Measurements from ENCODE around the gene EXOC1.
"Not testable (repeated sequence)": the region's sequence is repeated elsewhere in the genome, so short reads cannot be mapped to it uniquely, and the experiment has no call there.

Gene EXOC1

GRCh38 chr4:55827582-55827981, 25.9 kb upstream of the EXOC1 start:
- Histone ChIP-seq H3K4me1 (ENCODE audit: control insufficient read depth, insufficient read depth, low read length) (no peaks in the 10 kb centered on the region), H3K27me3 (ENCODE audit: control insufficient read depth, insufficient read depth, low read length) (no peaks in the 10 kb centered on the region), H3K4me3 (ENCODE audit: low read length) (no peak overlapping the region), H3K9me3 (ENCODE audit: control insufficient read depth, insufficient read depth, low read length) (no peaks in the 10 kb centered on the region), H3K36me3 (ENCODE audit: control insufficient read depth, insufficient read depth, low read length) (no peaks in the 10 kb centered on the region), H3K27ac (ENCODE audit: low read length) (no peak overlapping the region)
- DNase-seq (ENCODE audit: low read depth, low spot score), result no peak
- WGBS (ENCODE audit: insufficient coverage, insufficient read length), result no CpG with 5 or more reads among the region's 2 CpGs

- Histone ChIP-seq H3K4me3 (ENCODE audit: low read length) (no peak overlapping the region), H3K4me1 (ENCODE audit: control insufficient read depth, insufficient read depth, low read length) (no peaks in the 10 kb centered on the region), H3K27ac (ENCODE audit: low read length) (no peak overlapping the region), H3K9me3 (ENCODE audit: control insufficient read depth, insufficient read depth, low read length) (no peaks in the 10 kb centered on the region), H3K36me3 (ENCODE audit: control insufficient read depth, insufficient read depth, low read length) (no peaks in the 10 kb centered on the region), H3K27me3 (ENCODE audit: control insufficient read depth, insufficient read depth, low read length) (no peaks in the 10 kb centered on the region)
- DNase-seq (ENCODE audit: low read depth, low spot score), result no peak
- WGBS (ENCODE audit: insufficient coverage, insufficient read length), result no CpG with 5 or more reads among the region's 3 CpGs
Observed at GRCh38 chr4:55830048-55830447, 23.4 kb upstream of the EXOC1 start.

GRCh38 chr4:55830716-55831115, 22.7 kb upstream of the EXOC1 start:
- WGBS (ENCODE audit: insufficient coverage, insufficient read length), result no CpG with 5 or more reads among the region's 4 CpGs
- Histone ChIP-seq H3K4me3 (ENCODE audit: low read length) (no peak overlapping the region), H3K27me3 (ENCODE audit: control insufficient read depth, insufficient read depth, low read length) (no peaks in the 10 kb centered on the region), H3K4me1 (ENCODE audit: control insufficient read depth, insufficient read depth, low read length) (no peaks in the 10 kb centered on the region), H3K36me3 (ENCODE audit: control insufficient read depth, insufficient read depth, low read length) (no peaks in the 10 kb centered on the region), H3K9me3 (ENCODE audit: control insufficient read depth, insufficient read depth, low read length) (no peaks in the 10 kb centered on the region), H3K27ac (ENCODE audit: low read length) (no peak overlapping the region)
- DNase-seq (ENCODE audit: low read depth, low spot score), result no peak

DNA sequence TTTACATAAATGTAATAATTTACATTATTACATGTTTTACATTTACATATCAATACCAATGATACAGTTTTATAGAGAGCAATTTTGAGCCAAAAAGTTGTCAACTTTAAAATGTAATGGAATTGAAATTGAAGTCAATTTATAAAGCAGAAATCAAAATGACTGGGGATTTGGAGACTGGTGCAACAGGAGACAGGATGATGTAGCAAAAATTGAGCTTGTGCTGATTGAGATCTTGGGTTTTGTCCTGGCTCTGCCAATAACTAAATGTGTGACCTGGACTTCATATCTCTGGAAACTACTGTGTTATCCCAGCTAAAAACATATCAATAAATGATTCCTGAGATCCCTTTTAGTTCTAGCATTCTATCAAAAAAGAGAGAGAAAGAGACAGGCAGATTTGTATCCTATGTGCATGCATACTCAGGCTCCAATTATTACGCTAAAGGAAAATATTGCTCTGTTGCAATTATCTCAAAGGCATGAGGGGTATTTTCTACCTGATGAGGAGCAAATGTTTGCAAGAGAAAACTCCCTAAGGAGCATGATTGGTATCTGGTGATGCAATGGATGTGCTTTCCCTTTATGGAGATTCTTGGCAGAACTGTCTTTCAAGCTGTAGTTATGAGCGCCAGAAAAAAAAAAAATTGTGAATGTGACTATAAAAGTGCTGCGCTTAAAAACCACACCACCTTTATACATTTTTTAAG, 19.2 kb upstream of the EXOC1 start:
- WGBS (ENCODE audit: insufficient coverage, insufficient read length), result no CpG with 5 or more reads among the region's 3 CpGs
- Histone ChIP-seq H3K27ac (ENCODE audit: low read length) (no peak overlapping the region), H3K4me1 (ENCODE audit: control insufficient read depth, insufficient read depth, low read length) (no peaks in the 10 kb centered on the region), H3K9me3 (ENCODE audit: control insufficient read depth, insufficient read depth, low read length) (no peaks in the 10 kb centered on the region), H3K36me3 (ENCODE audit: control insufficient read depth, insufficient read depth, low read length) (no peaks in the 10 kb centered on the region), H3K27me3 (ENCODE audit: control insufficient read depth, insufficient read depth, low read length) (no peaks in the 10 kb centered on the region), H3K4me3 (ENCODE audit: low read length) (no peak overlapping the region)
- DNase-seq (ENCODE audit: low read depth, low spot score), result no peak

DNA sequence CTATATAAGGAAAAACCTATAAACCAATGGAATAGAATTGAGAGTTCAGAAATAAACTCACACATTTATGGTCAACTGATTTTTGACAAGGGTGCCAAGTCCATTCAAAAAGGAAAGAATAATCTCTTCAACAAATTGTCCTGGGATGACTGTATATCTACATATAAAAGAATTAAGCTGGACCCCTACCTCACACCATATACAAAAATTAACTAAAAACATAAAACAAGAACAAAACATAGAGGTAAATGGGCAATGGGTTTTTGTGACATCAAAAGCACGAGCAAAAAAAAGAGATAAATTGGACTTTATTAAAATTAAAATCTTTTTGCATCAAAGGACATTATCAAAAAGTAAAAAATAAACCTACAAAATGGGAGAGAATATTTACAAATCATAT, 15.5 kb upstream of the EXOC1 start:
- H3K4me1 ChIP-seq (ENCODE audit: control insufficient read depth, insufficient read depth, low read length), result 0 out of 2 replicates have a peak, but pooled peaks cover 1% of the 10 kb centered on the region
- H3K27me3 ChIP-seq (ENCODE audit: control insufficient read depth, insufficient read depth, low read length), result no peaks in the 10 kb centered on the region
- no peaks in the 10 kb centered on the region for H3K36me3 ChIP-seq (ENCODE audit: control insufficient read depth, insufficient read depth, low read length)
- no CpG with 5 or more reads among the region's 1 CpG for WGBS (ENCODE audit: insufficient coverage, insufficient read length)
- H3K9me3 ChIP-seq (ENCODE audit: control insufficient read depth, insufficient read depth, low read length), result no peaks in the 10 kb centered on the region
- no peak overlapping the region for H3K27ac ChIP-seq (ENCODE audit: low read length)
- DNase-seq (ENCODE audit: low read depth, low spot score), result no peak
- no peak overlapping the region for H3K4me3 ChIP-seq (ENCODE audit: low read length)

GRCh38 chr4:55838356-55838755, 15.1 kb upstream of the EXOC1 start:
- H3K4me1 ChIP-seq (ENCODE audit: control insufficient read depth, insufficient read depth, low read length), result 0 out of 2 replicates have a peak, but pooled peaks cover 1% of the 10 kb centered on the region
- H3K9me3 ChIP-seq (ENCODE audit: control insufficient read depth, insufficient read depth, low read length), result no peaks in the 10 kb centered on the region
- no peak for DNase-seq (ENCODE audit: low read depth, low spot score)
- no peaks in the 10 kb centered on the region for H3K36me3 ChIP-seq (ENCODE audit: control insufficient read depth, insufficient read depth, low read length)
- no peaks in the 10 kb centered on the region for H3K27me3 ChIP-seq (ENCODE audit: control insufficient read depth, insufficient read depth, low read length)
- no peak overlapping the region for H3K4me3 ChIP-seq (ENCODE audit: low read length)
- H3K27ac ChIP-seq (ENCODE audit: low read length), result no peak overlapping the region
- no CpG with 5 or more reads among the region's 1 CpG for WGBS (ENCODE audit: insufficient coverage, insufficient read length)

- DNase-seq (ENCODE audit: low read depth, low spot score), result no peak
- Histone ChIP-seq H3K36me3 (ENCODE audit: control insufficient read depth, insufficient read depth, low read length) (no peaks in the 10 kb centered on the region), H3K4me1 (ENCODE audit: control insufficient read depth, insufficient read depth, low read length) (0 out of 2 replicates have a peak, but pooled peaks cover 1% of the 10 kb centered on the region), H3K4me3 (ENCODE audit: low read length) (no peak overlapping the region), H3K9me3 (ENCODE audit: control insufficient read depth, insufficient read depth, low read length) (no peaks in the 10 kb centered on the region), H3K27me3 (ENCODE audit: control insufficient read depth, insufficient read depth, low read length) (no peaks in the 10 kb centered on the region), H3K27ac (ENCODE audit: low read length) (no peak overlapping the region)
Observed at GRCh38 chr4:55838952-55839351, 14.5 kb upstream of the EXOC1 start.

DNA sequence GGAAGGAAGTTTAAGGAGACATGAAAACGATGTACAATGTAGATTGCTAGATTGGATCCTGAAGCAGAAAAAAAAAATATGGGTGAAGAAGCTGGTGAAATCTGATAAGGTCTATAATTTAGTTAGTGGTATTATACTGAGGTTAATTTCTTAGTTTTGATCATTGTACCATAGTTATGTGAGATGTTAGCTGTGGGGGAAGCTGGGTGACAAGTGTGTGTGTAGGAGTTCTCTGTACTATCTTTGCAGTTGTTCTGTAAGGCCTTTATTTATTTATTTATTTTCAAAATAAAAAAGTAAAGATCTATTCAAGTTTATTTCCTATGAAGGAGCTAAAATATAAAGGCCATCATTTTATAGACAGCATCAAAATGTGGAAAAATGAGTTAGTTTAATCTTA, 12.5 kb upstream of the EXOC1 start:
- H3K9me3 ChIP-seq (ENCODE audit: control insufficient read depth, insufficient read depth, low read length), result no peaks in the 10 kb centered on the region
- DNase-seq (ENCODE audit: low read depth, low spot score), result no peak
- no peaks in the 10 kb centered on the region for H3K36me3 ChIP-seq (ENCODE audit: control insufficient read depth, insufficient read depth, low read length)
- no peak overlapping the region for H3K4me3 ChIP-seq (ENCODE audit: low read length)
- no CpG with 5 or more reads among the region's 1 CpG for WGBS (ENCODE audit: insufficient coverage, insufficient read length)
- H3K27ac ChIP-seq (ENCODE audit: low read length), result no peak overlapping the region
- H3K27me3 ChIP-seq (ENCODE audit: control insufficient read depth, insufficient read depth, low read length), result no peaks in the 10 kb centered on the region
- H3K4me1 ChIP-seq (ENCODE audit: control insufficient read depth, insufficient read depth, low read length), result 0 out of 2 replicates have a peak, but pooled peaks cover 1% of the 10 kb centered on the region

DNA sequence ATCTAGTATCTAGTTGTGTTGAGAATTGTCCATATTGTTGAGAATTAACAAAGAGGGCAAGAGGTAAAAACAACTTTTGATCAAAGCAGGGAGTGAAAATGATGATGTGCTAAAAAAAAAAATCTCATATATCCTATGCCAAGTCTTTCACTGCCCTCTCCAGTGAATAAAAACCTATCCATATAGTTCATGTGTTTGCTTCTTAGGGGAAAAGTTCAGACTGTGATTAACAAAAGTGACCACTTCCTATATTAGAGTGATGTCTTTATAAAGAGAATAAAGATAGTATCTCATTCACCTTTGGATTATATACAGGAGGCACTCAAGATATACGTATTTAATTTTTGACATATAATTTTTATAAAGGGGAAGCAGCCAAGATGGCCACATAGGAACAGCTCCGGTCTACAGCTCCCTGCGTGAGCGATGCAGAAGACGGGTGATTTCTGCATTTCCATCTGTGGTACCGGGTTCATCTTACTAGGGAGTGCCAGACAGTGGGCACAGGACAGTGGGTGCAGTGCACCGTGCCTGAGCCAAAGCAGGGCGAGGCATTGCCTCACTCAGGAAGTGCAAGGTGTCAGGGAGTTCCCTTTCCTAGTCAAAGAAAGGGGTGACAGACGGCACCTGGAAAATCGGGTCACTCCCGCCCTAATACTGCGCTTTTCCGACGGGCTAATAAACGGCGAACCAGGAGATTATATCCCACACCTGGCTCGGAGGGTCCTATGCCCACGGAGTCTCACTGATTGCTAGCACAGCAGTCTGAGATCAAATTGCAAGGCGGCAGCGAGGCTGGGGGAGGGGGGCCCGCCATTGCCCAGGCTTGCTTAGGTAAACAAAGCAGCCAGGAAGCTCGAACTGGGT, 11.8 kb upstream of the EXOC1 start:
- not testable (repeated sequence) for H3K4me1 ChIP-seq (ENCODE audit: control insufficient read depth, insufficient read depth, low read length); H3K27ac ChIP-seq (ENCODE audit: low read length); H3K9me3 ChIP-seq (ENCODE audit: control insufficient read depth, insufficient read depth, low read length); DNase-seq (ENCODE audit: low read depth, low spot score); H3K36me3 ChIP-seq (ENCODE audit: control insufficient read depth, insufficient read depth, low read length); H3K27me3 ChIP-seq (ENCODE audit: control insufficient read depth, insufficient read depth, low read length)
- WGBS (ENCODE audit: insufficient coverage, insufficient read length), result no CpG with 5 or more reads among the region's 22 CpGs
- peak overlapping the region; percentile 2; the same call in 1 of the 2 replicates for H3K4me3 ChIP-seq (ENCODE audit: low read length)

- H3K27me3 ChIP-seq (ENCODE audit: control insufficient read depth, insufficient read depth, low read length); DNase-seq (ENCODE audit: low read depth, low spot score); H3K9me3 ChIP-seq (ENCODE audit: control insufficient read depth, insufficient read depth, low read length); H3K36me3 ChIP-seq (ENCODE audit: control insufficient read depth, insufficient read depth, low read length); H3K4me3 ChIP-seq (ENCODE audit: low read length); H3K4me1 ChIP-seq (ENCODE audit: control insufficient read depth, insufficient read depth, low read length); H3K27ac ChIP-seq (ENCODE audit: low read length): not testable (repeated sequence)
- WGBS (ENCODE audit: insufficient coverage, insufficient read length), result no CpG with 5 or more reads among the region's 10 CpGs
Observed at GRCh38 chr4:55842312-55842711, 11.1 kb upstream of the EXOC1 start.

Data from iPS DF 6.9 (cell line).